HepG2 (cell line): ENCODE data around the gene SEMA3B. TPM values are rescaled to one million over a fixed set of nuclear protein-coding genes. Genes with fewer than 3 reads are reported as not detected.

Experiments used
- ATRX ChIP-seq: sonication (generic); formaldehyde crosslinking; IDR thresholded peaks from 2 replicates; pipeline ENCODE4 v1.4.0; 2020; ENCODE audit warnings: missing genetic modification reagents, borderline replicate concordance
- BRCA1 ChIP-seq: sonication (generic); formaldehyde crosslinking; IDR thresholded peaks from 2 replicates; pipeline ENCODE4 v1.4.0; 2020; ENCODE audit warnings: missing genetic modification reagents
- CAMTA2 ChIP-seq: sonication (generic); formaldehyde crosslinking; IDR thresholded peaks from 2 replicates; pipeline ENCODE4 v1.4.0; 2020; ENCODE audit warnings: mild to moderate bottlenecking, missing genetic modification reagents, borderline replicate concordance
- GLMP ChIP-seq: sonication (generic); formaldehyde crosslinking; IDR thresholded peaks from 2 replicates; pipeline ENCODE4 v1.9.0; 2021; ENCODE audit warnings: missing genetic modification reagents, mild to moderate bottlenecking, borderline replicate concordance
- ONECUT2 ChIP-seq: sonication (generic); formaldehyde crosslinking; IDR thresholded peaks from 2 replicates; pipeline ENCODE4 v1.4.0; 2020; ENCODE audit warnings: missing genetic modification reagents
- POGK ChIP-seq: sonication (generic); formaldehyde crosslinking; conservative IDR thresholded peaks from 2 replicates; pipeline ENCODE4 v1.8.0; 2022; ENCODE audit warnings: mild to moderate bottlenecking, moderate library complexity, missing genetic modification reagents
- REL ChIP-seq: sonication (generic); formaldehyde crosslinking; conservative IDR thresholded peaks from 2 replicates; pipeline ENCODE4 v1.8.0; 2022; ENCODE audit warnings: mild to moderate bottlenecking, missing genetic modification reagents, moderate library complexity
- RERE ChIP-seq: IDR thresholded peaks from 2 replicates; pipeline ENCODE4 v1.6.1; 2016; ENCODE audit warnings: low read depth, missing genetic modification reagents, missing compliant biosample characterization
- TAF15 ChIP-seq: fragments of 200-400 bp; formaldehyde crosslinking; IDR thresholded peaks from one replicate; pipeline ENCODE4 v1.6.1; 2018; ENCODE audit warnings: mild to moderate bottlenecking, low read depth, low read length; ENCODE audit not compliant: poor library complexity, severe bottlenecking
- ZEB1 ChIP-seq: IDR thresholded peaks from 2 replicates; pipeline ENCODE4 v1.6.1; 2012; ENCODE audit warnings: mild to moderate bottlenecking, low read depth, inconsistent platforms; ENCODE audit not compliant: insufficient replicate concordance
- ZFYVE20 ChIP-seq: sonication (generic); formaldehyde crosslinking; IDR thresholded peaks from 2 replicates; pipeline ENCODE4 v1.8.0; 2023; ENCODE audit warnings: low read depth, mild to moderate bottlenecking, moderate library complexity, missing genetic modification reagents, borderline replicate concordance
- ZNF367 ChIP-seq: sonication (generic); formaldehyde crosslinking; IDR thresholded peaks from 2 replicates; pipeline ENCODE4 v1.4.0; 2020; ENCODE audit warnings: missing genetic modification reagents, borderline replicate concordance
- polyA plus RNA-seq, 8 experiments: library from polyadenylated mRNA; depleted of rRNA in 3 of 8; stranded (reverse) in 7 of 8; unstranded in 1 of 8; fragments of >200 nt; fragmentation: Illumina TruSeq in 4 of 8; extraction: Trizol in 4 of 8; gene quantifications; 2 replicates each; pipeline versions ENCODE4 v1.2.1 to v1.2.3, GENCODE V29; 2011 to 2016; ENCODE audit warnings: low read depth in 4 of 8, missing spikeins in 1 of 8, mixed read lengths in 1 of 8; ENCODE audit not compliant: insufficient read depth in 1 of 8
- total RNA-seq, 5 experiments: library from RNA; depleted of rRNA; stranded (reverse); fragments of >200 nt; fragmentation: Illumina TruSeq; extraction: Trizol; gene quantifications; 2 replicates each; pipeline ENCODE4 v1.2.3, GENCODE V29; 2016; ENCODE audit warnings: low read depth in 1 of 5
- TF ChIP-seq, protein P1 (sequence below): sonication (generic); formaldehyde crosslinking; IDR thresholded peaks from 2 replicates; pipeline ENCODE4 v1.4.0; 2020; ENCODE audit warnings: missing genetic modification reagents

The SEMA3B gene
- total and polyA plus RNA-seq, 2 of the 13 experiments (the other 11 are each of a cell fraction or from before 2014, with no cell fraction given): 93.2 to 158 TPM

- TF ChIP-seq RERE (CRISPR knock-in tag): no peak; the same call in 1 of the 2 replicates
- TF ChIP-seq ONECUT2 (CRISPR knock-in tag): no peak
- TF ChIP-seq ZFYVE20 (CRISPR knock-in tag): no peak
- no peak for TF ChIP-seq ZNF367
- no peak for TF ChIP-seq TAF15
- peak; percentile 87 for TF ChIP-seq POGK
- TF ChIP-seq BRCA1: no peak; the same call in 1 of the 2 replicates
- no peak for TF ChIP-seq ATRX (CRISPR knock-in tag)
- no peak for TF ChIP-seq REL (CRISPR knock-in tag)
- TF ChIP-seq, protein P1, sequence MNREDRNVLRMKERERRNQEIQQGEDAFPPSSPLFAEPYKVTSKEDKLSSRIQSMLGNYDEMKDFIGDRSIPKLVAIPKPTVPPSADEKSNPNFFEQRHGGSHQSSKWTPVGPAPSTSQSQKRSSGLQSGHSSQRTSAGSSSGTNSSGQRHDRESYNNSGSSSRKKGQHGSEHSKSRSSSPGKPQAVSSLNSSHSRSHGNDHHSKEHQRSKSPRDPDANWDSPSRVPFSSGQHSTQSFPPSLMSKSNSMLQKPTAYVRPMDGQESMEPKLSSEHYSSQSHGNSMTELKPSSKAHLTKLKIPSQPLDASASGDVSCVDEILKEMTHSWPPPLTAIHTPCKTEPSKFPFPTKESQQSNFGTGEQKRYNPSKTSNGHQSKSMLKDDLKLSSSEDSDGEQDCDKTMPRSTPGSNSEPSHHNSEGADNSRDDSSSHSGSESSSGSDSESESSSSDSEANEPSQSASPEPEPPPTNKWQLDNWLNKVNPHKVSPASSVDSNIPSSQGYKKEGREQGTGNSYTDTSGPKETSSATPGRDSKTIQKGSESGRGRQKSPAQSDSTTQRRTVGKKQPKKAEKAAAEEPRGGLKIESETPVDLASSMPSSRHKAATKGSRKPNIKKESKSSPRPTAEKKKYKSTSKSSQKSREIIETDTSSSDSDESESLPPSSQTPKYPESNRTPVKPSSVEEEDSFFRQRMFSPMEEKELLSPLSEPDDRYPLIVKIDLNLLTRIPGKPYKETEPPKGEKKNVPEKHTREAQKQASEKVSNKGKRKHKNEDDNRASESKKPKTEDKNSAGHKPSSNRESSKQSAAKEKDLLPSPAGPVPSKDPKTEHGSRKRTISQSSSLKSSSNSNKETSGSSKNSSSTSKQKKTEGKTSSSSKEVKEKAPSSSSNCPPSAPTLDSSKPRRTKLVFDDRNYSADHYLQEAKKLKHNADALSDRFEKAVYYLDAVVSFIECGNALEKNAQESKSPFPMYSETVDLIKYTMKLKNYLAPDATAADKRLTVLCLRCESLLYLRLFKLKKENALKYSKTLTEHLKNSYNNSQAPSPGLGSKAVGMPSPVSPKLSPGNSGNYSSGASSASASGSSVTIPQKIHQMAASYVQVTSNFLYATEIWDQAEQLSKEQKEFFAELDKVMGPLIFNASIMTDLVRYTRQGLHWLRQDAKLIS (CRISPR knock-in tag): peak; percentile 73; the same call in 1 of the 2 replicates
- TF ChIP-seq CAMTA2 (CRISPR knock-in tag): no peak
- TF ChIP-seq GLMP (CRISPR knock-in tag): no peak
- no peak for TF ChIP-seq ZEB1
Measured at GRCh38 chr3:50260027-50260941, 8.7 kb upstream of the SEMA3B start (continued).
